Activated CD4-positive, alpha-beta T cell treated with anti-CD3 and anti-CD28 coated beads for 24 hours (primary cell): ENCODE measurements around the gene GRIA1.

Experiments used
- DNase-seq, 2 donors: peaks; one replicate each; pipeline ENCODE4 v3.0.0-alpha.2; 2020; ENCODE audit warnings: low read depth in 2 of 2

Gene GRIA1

GRCh38 chr5:153658606-153659005 lies 168.1 kb downstream of the GRIA1 start:
- no peak for DNase-seq

GRCh38 chr5:153659039-153659736 lies 168.7 kb downstream of the GRIA1 start:
- no peak for DNase-seq

- DNase-seq, result no peak
Observed at GRCh38 chr5:153660919-153661318, 170.4 kb downstream of the GRIA1 start.

- no peak for DNase-seq
Observed at GRCh38 chr5:153661897-153662296, 171.4 kb downstream of the GRIA1 start.

- DNase-seq, result no peak
Observed at GRCh38 chr5:153670101-153670500, 179.6 kb downstream of the GRIA1 start.

GRCh38 chr5:153671653-153672346 lies 181.3 kb downstream of the GRIA1 start:
- DNase-seq, result no peak

- DNase-seq, result no peak
Observed at GRCh38 chr5:153672347-153673090, 182.0 kb downstream of the GRIA1 start.

GRCh38 chr5:153674356-153674755 lies 183.9 kb downstream of the GRIA1 start:
- DNase-seq, result no peak

- DNase-seq, result no peak
Observed at GRCh38 chr5:153676406-153676805, 185.9 kb downstream of the GRIA1 start.

- no peak for DNase-seq
Observed at GRCh38 chr5:153676821-153677220, 186.4 kb downstream of the GRIA1 start.

GRCh38 chr5:153678617-153679329 lies 188.3 kb downstream of the GRIA1 start:
- DNase-seq, result no peak

- DNase-seq, result no peak
Observed at GRCh38 chr5:153690236-153690635, 199.8 kb downstream of the GRIA1 start.

GRCh38 chr5:153696256-153696655 lies 205.8 kb downstream of the GRIA1 start:
- no peak for DNase-seq

GRCh38 chr5:153699035-153699434 lies 208.6 kb downstream of the GRIA1 start:
- no peak for DNase-seq

GRCh38 chr5:153700940-153701339 lies 210.5 kb downstream of the GRIA1 start:
- DNase-seq, result no peak

- no peak for DNase-seq
Observed at GRCh38 chr5:153702265-153702664, 211.8 kb downstream of the GRIA1 start.

GRCh38 chr5:153704110-153704509 lies 213.6 kb downstream of the GRIA1 start:
- DNase-seq, result no peak

- no peak for DNase-seq
Observed at GRCh38 chr5:153707626-153708025, 217.2 kb downstream of the GRIA1 start.

GRCh38 chr5:153711755-153712154 lies 221.3 kb downstream of the GRIA1 start:
- no peak for DNase-seq

GRCh38 chr5:153712946-153713345 lies 222.5 kb downstream of the GRIA1 start:
- no peak for DNase-seq

- DNase-seq, result no peak
Observed at GRCh38 chr5:153713943-153714342, 223.5 kb downstream of the GRIA1 start.

GRCh38 chr5:153714798-153715197 lies 224.3 kb downstream of the GRIA1 start:
- DNase-seq, result no peak
